H1 (cell line): ENCODE measurements around the gene DEFB119. TPM values are rescaled to one million over a fixed set of nuclear protein-coding genes. Genes with fewer than 3 reads are reported as not detected.

Source experiments
- CTCF ChIA-PET: fragments of 300-600 bp; sonication (Branson Sonifier 250); formaldehyde crosslinking; loops from one replicate; lab custom pipeline; 2021; ENCODE audit not compliant: partially characterized antibody; lab: Charles Lee
- POLR2A ChIA-PET: fragments of 300-600 bp; sonication (Branson Sonifier 250); formaldehyde crosslinking; loops from one replicate; lab custom pipeline; 2021; ENCODE audit warnings: inconsistent platforms; ENCODE audit not compliant: partially characterized antibody; lab: Charles Lee
- DNase-seq, 2 experiments: peaks; one replicate each; pipeline versions ENCODE4 v3.0.0 to v3.0.0-alpha.2; 2010 to 2022; ENCODE audit warnings: low spot score in 2 of 2, low read depth in 1 of 2, mixed read lengths in 1 of 2
- FAIRE-seq: peaks from 2 replicates; lab custom pipeline; 2011; peaks lifted over from hg19 to GRCh38; lab: Jason Lieb, UNC
- H2AFZ ChIP-seq: 2 replicates; pipeline ENCODE4 v1.8.1; 2012; ENCODE audit warnings: low read length, inconsistent platforms
- H2AK5ac ChIP-seq: 2 replicates; pipeline ENCODE4 v1.6.1; 2013; ENCODE audit warnings: low read depth, low read length
- H2BK120ac ChIP-seq: replicated peaks from 2 replicates; pipeline ENCODE3; 2013; ENCODE audit warnings: low read depth, low read length, inconsistent platforms
- H2BK12ac ChIP-seq: 2 replicates; pipeline ENCODE4 v1.6.1; 2013; ENCODE audit warnings: low read depth, low read length
- H2BK15ac ChIP-seq: 2 replicates; pipeline ENCODE4 v1.6.1; 2013; ENCODE audit warnings: low read length
- H2BK20ac ChIP-seq: 2 replicates; pipeline ENCODE4 v1.6.1; 2013; ENCODE audit warnings: low read length
- H2BK5ac ChIP-seq: 2 replicates; pipeline ENCODE4 v1.6.1; 2013; ENCODE audit warnings: low read depth, low read length
- H3K14ac ChIP-seq: 2 replicates; pipeline ENCODE4 v1.6.1; 2013; ENCODE audit warnings: inconsistent platforms; ENCODE audit not compliant: insufficient read length
- H3K18ac ChIP-seq: 2 replicates; pipeline ENCODE4 v1.6.1; 2013; ENCODE audit warnings: low read length; ENCODE audit errors: extremely low read depth
- H3K23ac ChIP-seq: 2 replicates; pipeline ENCODE4 v1.6.1; 2013; ENCODE audit warnings: inconsistent platforms; ENCODE audit not compliant: insufficient read length
- H3K23me2 ChIP-seq: 2 replicates; pipeline ENCODE4 v1.6.1; 2013; ENCODE audit warnings: low read depth, low read length
- H3K27ac ChIP-seq: 2 replicates; pipeline ENCODE4 v1.6.1; 2011; ENCODE audit warnings: low read depth, low read length, inconsistent platforms
- H3K27me3 ChIP-seq, 4 experiments: replicated peaks in 1 of 4; 1 replicate in 1 of 4; 2 replicates in 3 of 4; pipeline versions ENCODE4 v1.6.1 to v1.8.1; 2011 to 2013; ENCODE audit warnings: low read length in 3 of 4, mild to moderate bottlenecking in 3 of 4, inconsistent platforms in 2 of 4, mixed read lengths in 2 of 4, moderate library complexity in 1 of 4; ENCODE audit not compliant: control insufficient read depth in 3 of 4, insufficient read depth in 3 of 4; ENCODE audit errors: extremely low read depth in 1 of 4
- H3K36me3 ChIP-seq, 4 experiments: 2 replicates each; pipeline versions ENCODE4 v1.6.1 to v1.8.1; 2011 to 2013; ENCODE audit warnings: mild to moderate bottlenecking in 4 of 4, low read length in 3 of 4, moderate library complexity in 2 of 4, control low read depth in 1 of 4, inconsistent platforms in 1 of 4; ENCODE audit not compliant: insufficient read depth in 4 of 4, control insufficient read depth in 2 of 4
- H3K4ac ChIP-seq: replicated peaks from 2 replicates; pipeline ENCODE3; 2013; ENCODE audit warnings: low read length, low read depth, mixed read lengths, inconsistent platforms; ENCODE audit not compliant: insufficient read length
- H3K4me1 ChIP-seq, 4 experiments: replicated peaks in 1 of 4; 1 replicate in 1 of 4; 2 replicates in 3 of 4; pipeline versions ENCODE4 v1.6.1 to v1.8.1; 2011 to 2013; ENCODE audit warnings: low read length in 3 of 4, inconsistent platforms in 2 of 4, mixed read lengths in 1 of 4; ENCODE audit not compliant: insufficient read depth in 4 of 4, control insufficient read depth in 3 of 4
- H3K4me2 ChIP-seq, 2 experiments: 2 replicates each; pipeline versions ENCODE4 v1.6.1 to v1.8.1; 2011 to 2013; ENCODE audit warnings: low read depth in 2 of 2, low read length in 2 of 2, control low read depth in 1 of 2, inconsistent platforms in 1 of 2, mild to moderate bottlenecking in 1 of 2; ENCODE audit not compliant: insufficient read depth in 1 of 2
- H3K4me3 ChIP-seq, 4 experiments: fragments of 200-600, 300-600 bp in 1 of 4; sonication (generic), shearing (Covaris generic), sonication (Bioruptor Twin) in 1 of 4; 2 replicates each; pipeline versions ENCODE4 v1.5.1 to v1.8.1; 2011 to 2016; ENCODE audit warnings: low read length in 4 of 4, low read depth in 3 of 4, control low read depth in 2 of 4, inconsistent platforms in 2 of 4, mild to moderate bottlenecking in 2 of 4, mixed read lengths in 1 of 4, moderate library complexity in 1 of 4; ENCODE audit not compliant: insufficient read depth in 2 of 4; ENCODE audit errors: extremely low read depth in 1 of 4
- H3K56ac ChIP-seq: replicated peaks from 2 replicates; pipeline ENCODE3; 2013; ENCODE audit warnings: low read depth, mild to moderate bottlenecking, mixed read lengths, low read length, inconsistent platforms; ENCODE audit not compliant: insufficient read length
- H3K79me1 ChIP-seq: 2 replicates; pipeline ENCODE4 v1.6.1; 2013; ENCODE audit warnings: low read depth, low read length, control low read depth
- H3K79me2 ChIP-seq, 2 experiments: 2 replicates each; pipeline versions ENCODE4 v1.6.1 to v1.8.1; 2012 to 2013; ENCODE audit warnings: low read length in 2 of 2, mild to moderate bottlenecking in 2 of 2, inconsistent platforms in 1 of 2; ENCODE audit not compliant: insufficient read depth in 2 of 2, control insufficient read depth in 1 of 2
- H3K9ac ChIP-seq, 4 experiments: replicated peaks in 1 of 4; 1 replicate in 1 of 4; 2 replicates in 3 of 4; pipeline versions ENCODE4 v1.6.1 to v1.8.1; 2011 to 2013; ENCODE audit warnings: low read depth in 3 of 4, low read length in 3 of 4, control low read depth in 2 of 4, mild to moderate bottlenecking in 2 of 4, moderate library complexity in 2 of 4, inconsistent platforms in 1 of 4; ENCODE audit errors: extremely low read depth in 1 of 4
- H3K9me3 ChIP-seq, 2 experiments: 2 replicates each; pipeline versions ENCODE4 v1.6.1 to v1.8.1; 2012 to 2013; ENCODE audit warnings: mild to moderate bottlenecking in 2 of 2, moderate library complexity in 2 of 2, control low read depth in 1 of 2, inconsistent platforms in 1 of 2, low read depth in 1 of 2, low read length in 1 of 2, mixed read lengths in 1 of 2; ENCODE audit not compliant: insufficient read depth in 2 of 2
- H4K20me1 ChIP-seq, 2 experiments: replicated peaks in 1 of 2; 2 replicates each; pipeline versions ENCODE3 to v1.8.1; 2011 to 2013; ENCODE audit warnings: inconsistent platforms in 2 of 2, low read length in 2 of 2, mild to moderate bottlenecking in 1 of 2; ENCODE audit not compliant: insufficient read depth in 2 of 2, control insufficient read depth in 1 of 2
- H4K5ac ChIP-seq: 2 replicates; pipeline ENCODE4 v1.6.1; 2013; ENCODE audit warnings: low read length, low read depth, mixed read lengths, inconsistent platforms; ENCODE audit not compliant: insufficient read length
- H4K8ac ChIP-seq: 2 replicates; pipeline ENCODE4 v1.8.0; 2013; ENCODE audit warnings: mild to moderate bottlenecking, moderate library complexity, low read length, inconsistent platforms; ENCODE audit not compliant: insufficient read depth; ENCODE audit errors: extremely low read depth
- H4K91ac ChIP-seq: replicated peaks from 2 replicates; pipeline ENCODE3; 2013; ENCODE audit warnings: low read length, mixed read lengths, inconsistent platforms; ENCODE audit not compliant: insufficient read length
- RXRA ChIP-seq: IDR thresholded peaks from 2 replicates; pipeline ENCODE4 v1.6.1; 2011; ENCODE audit warnings: low read depth, mild to moderate bottlenecking, low read length, moderate library complexity; ENCODE audit not compliant: insufficient read depth
- WGBS, 2 experiments: shearing (Covaris generic) in 1 of 2; methylation state at CpG; one replicate each; pipeline versions ENCODE4 v1.1.6 to v1.1.7; 2013 to 2015; ENCODE audit warnings: low lambda C conversion rate in 2 of 2, mixed read lengths in 2 of 2, inconsistent platforms in 1 of 2, low coverage in 1 of 2, missing lambda C conversion rate in 1 of 2; ENCODE audit not compliant: insufficient replicate concordance in 2 of 2, insufficient coverage in 1 of 2, insufficient read length in 1 of 2; ENCODE audit errors: extremely low coverage in 1 of 2, missing lambda C conversion rate in 1 of 2; 5-methylcytosine and 5-hydroxymethylcytosine counted together
- polyA plus RNA-seq, 7 experiments: library from polyadenylated mRNA; depleted of rRNA in 3 of 7; stranded (reverse) in 5 of 7; unstranded in 2 of 7; fragments of >200 nt in 5 of 7; fragments of 200-250 nt in 2 of 7; gene quantifications; 1 replicate in 5 of 7; 2 replicates in 1 of 7; 4 replicates in 1 of 7; pipeline versions ENCODE4 v1.2.1 to v1.2.3, GENCODE V29; 2011 to 2013; ENCODE audit warnings: missing spikeins in 2 of 7, mixed read lengths in 2 of 7
- total RNA-seq: library from RNA; stranded (reverse); fragmentation: NEBNext Ultra II Directional; extraction: Animal tissue kit (Norgen Biotek cat#: 25700); gene quantifications from 2 replicates; pipeline ENCODE4 v1.2.1, GENCODE V29; 2021
- TF ChIP-seq, protein P1 (sequence below), 3 experiments: IDR thresholded peaks; 1 replicate in 2 of 3; 2 replicates in 1 of 3; pipeline versions ENCODE4 v1.5.1 to v1.6.1; 2011; ENCODE audit warnings: low read length in 3 of 3, mild to moderate bottlenecking in 3 of 3, inconsistent platforms in 2 of 3, low read depth in 1 of 3, moderate library complexity in 1 of 3; ENCODE audit not compliant: insufficient read depth in 1 of 3; ENCODE audit errors: control extremely low read depth in 1 of 3

The DEFB119 gene
- total and polyA plus RNA-seq, 2 of the 8 experiments (the other 6 are each of a cell fraction or from before 2014, with no cell fraction given): not detected

DNA sequence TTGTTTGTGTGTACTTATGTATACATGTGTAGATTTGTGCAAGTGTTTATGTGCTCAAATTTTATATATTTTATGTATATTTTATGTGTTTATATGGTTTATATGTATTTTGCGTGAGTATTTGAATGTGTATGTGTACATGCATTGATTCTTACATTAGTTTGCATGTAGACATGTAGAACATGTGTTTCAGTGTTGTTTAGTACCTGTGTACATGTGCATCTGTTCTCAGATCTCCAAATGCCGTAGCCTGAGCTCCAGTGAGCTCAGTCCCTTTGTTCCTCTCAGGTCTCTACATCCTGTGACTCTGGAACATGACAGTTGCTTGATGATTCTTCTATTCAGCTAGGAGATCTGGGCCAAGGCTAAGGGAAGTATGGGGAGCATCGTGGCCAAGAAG lies 4.5 kb upstream of the DEFB119 start:
- Histone ChIP-seq H3K27ac (no peak overlapping the region), H3K14ac (no peak overlapping the region), H2AFZ (no peak overlapping the region), H3K18ac (no peak overlapping the region), H2AK5ac (no peak overlapping the region), H4K20me1 (no peaks in the 10 kb centered on the region), H3K79me1 (no peaks in the 10 kb centered on the region), H2BK20ac (no peak overlapping the region), H2BK5ac (no peak overlapping the region), H3K36me3 (no peaks in the 10 kb centered on the region), H3K4ac (no peak overlapping the region), H3K56ac (no peak overlapping the region), H3K79me2 (no peaks in the 10 kb centered on the region), H3K23me2 (no peaks in the 10 kb centered on the region; the same call in 1 of the 2 replicates), H3K4me3 (no peak overlapping the region), H2BK12ac (no peak overlapping the region), H3K9ac (no peak overlapping the region), H3K23ac (no peak overlapping the region), H2BK120ac (no peak overlapping the region), H3K9me3 (peaks cover 60 to 80% of the 10 kb centered on the region in 2 experiments), H3K27me3 (no peaks in the 10 kb centered on the region), H4K91ac (no peak overlapping the region), H4K8ac (no peak overlapping the region), H2BK15ac (no peak overlapping the region), H4K5ac (no peak overlapping the region), H3K4me2 (no peak overlapping the region), H3K4me1 (no peaks in the 10 kb centered on the region)
- POLR2A ChIA-PET: no interaction called here
- TF ChIP-seq RXRA: no peak
- TF ChIP-seq, protein P1, sequence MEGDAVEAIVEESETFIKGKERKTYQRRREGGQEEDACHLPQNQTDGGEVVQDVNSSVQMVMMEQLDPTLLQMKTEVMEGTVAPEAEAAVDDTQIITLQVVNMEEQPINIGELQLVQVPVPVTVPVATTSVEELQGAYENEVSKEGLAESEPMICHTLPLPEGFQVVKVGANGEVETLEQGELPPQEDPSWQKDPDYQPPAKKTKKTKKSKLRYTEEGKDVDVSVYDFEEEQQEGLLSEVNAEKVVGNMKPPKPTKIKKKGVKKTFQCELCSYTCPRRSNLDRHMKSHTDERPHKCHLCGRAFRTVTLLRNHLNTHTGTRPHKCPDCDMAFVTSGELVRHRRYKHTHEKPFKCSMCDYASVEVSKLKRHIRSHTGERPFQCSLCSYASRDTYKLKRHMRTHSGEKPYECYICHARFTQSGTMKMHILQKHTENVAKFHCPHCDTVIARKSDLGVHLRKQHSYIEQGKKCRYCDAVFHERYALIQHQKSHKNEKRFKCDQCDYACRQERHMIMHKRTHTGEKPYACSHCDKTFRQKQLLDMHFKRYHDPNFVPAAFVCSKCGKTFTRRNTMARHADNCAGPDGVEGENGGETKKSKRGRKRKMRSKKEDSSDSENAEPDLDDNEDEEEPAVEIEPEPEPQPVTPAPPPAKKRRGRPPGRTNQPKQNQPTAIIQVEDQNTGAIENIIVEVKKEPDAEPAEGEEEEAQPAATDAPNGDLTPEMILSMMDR (IDR thresholded peaks at IDR 0.05; ENCODE audit: control extremely low read depth in 1 of 3, insufficient read depth in 1 of 3, low read depth in 1 of 3, low read length in 3 of 3): no peak
- DNase-seq (no peak), FAIRE-seq (no peak)
- CTCF ChIA-PET: no interaction called here
- 46% methylated on average over 3 of the region's 3 CpGs; no CpG with 5 or more reads in 1 of the 2 experiments for WGBS, 2 experiments
